ENCODE measurements around the gene ATG9B. TPM values are rescaled to one million over a fixed set of nuclear protein-coding genes. Genes with fewer than 3 reads are reported as not detected.
A peak's percentile ranks its signal among the peaks of the same experiment; 100 is the strongest.

The ATG9B gene
- total and polyA plus RNA-seq, 9 of the 15 experiments (the other 6 are each of a cell fraction or from before 2014, with no cell fraction given) = 0.29 to 8.0 (median 2.1) TPM

DNA sequence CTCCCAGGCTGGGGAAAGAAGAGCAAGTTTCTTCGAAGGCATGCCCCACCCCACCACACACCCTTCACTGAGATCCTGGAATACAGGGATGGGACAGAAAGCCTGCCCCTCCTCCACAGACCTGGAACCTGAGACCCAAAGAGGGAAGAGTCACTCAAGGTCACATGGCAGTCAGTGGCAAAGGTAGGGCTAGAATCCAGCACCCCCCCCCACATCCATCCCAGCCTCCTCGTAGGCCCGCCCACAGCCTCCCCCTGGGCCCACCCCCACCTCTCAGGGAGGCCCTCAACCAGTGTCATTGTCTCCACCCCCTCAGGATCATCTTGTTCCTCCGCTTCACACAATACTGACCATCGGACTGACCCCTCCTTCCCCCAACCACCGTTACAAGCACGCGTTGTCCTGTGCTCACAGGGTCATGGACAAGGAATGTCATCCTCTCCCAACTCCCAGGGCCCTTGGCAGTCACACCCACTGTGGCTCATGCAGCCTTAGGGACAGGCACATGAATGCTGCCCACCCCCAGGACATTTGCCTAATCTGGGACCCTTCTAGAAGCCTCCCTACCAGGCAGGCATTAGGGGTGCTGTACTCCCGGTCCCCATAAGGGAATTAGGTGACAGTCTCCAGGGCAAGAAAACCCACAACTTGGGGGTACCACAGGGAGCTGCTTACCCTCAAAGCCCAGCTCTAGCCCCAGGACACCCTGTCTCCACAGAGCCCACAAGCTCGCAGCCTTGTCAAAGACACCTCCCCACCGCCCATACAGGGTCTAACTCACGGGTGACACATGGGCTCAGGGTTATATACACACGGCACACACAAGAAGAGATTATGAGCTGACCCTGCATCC is 47.5 kb downstream of the ATG9B start (continued):
- TF ChIP-seq SREBF1 (IDR thresholded peaks at IDR 0.05; ENCODE audit: borderline replicate concordance, low read depth, low read length) (no peak), MAFK (IDR thresholded peaks at IDR 0.05; ENCODE audit: low read length) (no peak), ZNF668 (CRISPR knock-in tag; IDR thresholded peaks at IDR 0.05) (no peak), MAZ (CRISPR knock-in tag; conservative IDR thresholded peaks at IDR 0.05 in 1 of 2, IDR thresholded peaks at IDR 0.05 in 1 of 2) (no peak), KLF10 (CRISPR knock-in tag; IDR thresholded peaks at IDR 0.05) (no peak), SMAD2 (IDR thresholded peaks at IDR 0.05; ENCODE audit: low read depth, low read length) (no peak), ZNF232 (CRISPR knock-in tag; IDR thresholded peaks at IDR 0.05) (no peak), NFE2 (IDR thresholded peaks at IDR 0.05; ENCODE audit: low read depth) (no peak), FOXK2 (conservative IDR thresholded peaks at IDR 0.05 in 1 of 2, IDR thresholded peaks at IDR 0.05 in 1 of 2; ENCODE audit: low read depth in 2 of 2) (no peak), FOXM1 (IDR thresholded peaks at IDR 0.05; ENCODE audit: low read depth) (no peak), FOXM1 (CRISPR knock-in tag; IDR thresholded peaks at IDR 0.05; ENCODE audit: low read depth) (no peak), ZNF695 (CRISPR knock-in tag; IDR thresholded peaks at IDR 0.05) (no peak)
- TF ChIP-seq, protein P1, sequence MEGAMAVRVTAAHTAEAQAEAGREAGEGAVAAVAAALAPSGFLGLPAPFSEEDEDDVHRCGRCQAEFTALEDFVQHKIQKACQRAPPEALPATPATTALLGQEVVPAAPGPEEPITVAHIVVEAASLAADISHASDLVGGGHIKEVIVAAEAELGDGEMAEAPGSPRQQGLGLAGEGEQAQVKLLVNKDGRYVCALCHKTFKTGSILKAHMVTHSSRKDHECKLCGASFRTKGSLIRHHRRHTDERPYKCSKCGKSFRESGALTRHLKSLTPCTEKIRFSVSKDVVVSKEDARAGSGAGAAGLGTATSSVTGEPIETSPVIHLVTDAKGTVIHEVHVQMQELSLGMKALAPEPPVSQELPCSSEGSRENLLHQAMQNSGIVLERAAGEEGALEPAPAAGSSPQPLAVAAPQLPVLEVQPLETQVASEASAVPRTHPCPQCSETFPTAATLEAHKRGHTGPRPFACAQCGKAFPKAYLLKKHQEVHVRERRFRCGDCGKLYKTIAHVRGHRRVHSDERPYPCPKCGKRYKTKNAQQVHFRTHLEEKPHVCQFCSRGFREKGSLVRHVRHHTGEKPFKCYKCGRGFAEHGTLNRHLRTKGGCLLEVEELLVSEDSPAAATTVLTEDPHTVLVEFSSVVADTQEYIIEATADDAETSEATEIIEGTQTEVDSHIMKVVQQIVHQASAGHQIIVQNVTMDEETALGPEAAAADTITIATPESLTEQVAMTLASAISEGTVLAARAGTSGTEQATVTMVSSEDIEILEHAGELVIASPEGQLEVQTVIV (CRISPR knock-in tag; IDR thresholded peaks at IDR 0.05; ENCODE audit: borderline replicate concordance) = no peak
- TF ChIP-seq, protein P2, sequence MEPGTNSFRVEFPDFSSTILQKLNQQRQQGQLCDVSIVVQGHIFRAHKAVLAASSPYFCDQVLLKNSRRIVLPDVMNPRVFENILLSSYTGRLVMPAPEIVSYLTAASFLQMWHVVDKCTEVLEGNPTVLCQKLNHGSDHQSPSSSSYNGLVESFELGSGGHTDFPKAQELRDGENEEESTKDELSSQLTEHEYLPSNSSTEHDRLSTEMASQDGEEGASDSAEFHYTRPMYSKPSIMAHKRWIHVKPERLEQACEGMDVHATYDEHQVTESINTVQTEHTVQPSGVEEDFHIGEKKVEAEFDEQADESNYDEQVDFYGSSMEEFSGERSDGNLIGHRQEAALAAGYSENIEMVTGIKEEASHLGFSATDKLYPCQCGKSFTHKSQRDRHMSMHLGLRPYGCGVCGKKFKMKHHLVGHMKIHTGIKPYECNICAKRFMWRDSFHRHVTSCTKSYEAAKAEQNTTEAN (CRISPR knock-in tag; IDR thresholded peaks at IDR 0.05) = no peak; the same call in 1 of the 2 replicates
- TF ChIP-seq, protein P3, sequence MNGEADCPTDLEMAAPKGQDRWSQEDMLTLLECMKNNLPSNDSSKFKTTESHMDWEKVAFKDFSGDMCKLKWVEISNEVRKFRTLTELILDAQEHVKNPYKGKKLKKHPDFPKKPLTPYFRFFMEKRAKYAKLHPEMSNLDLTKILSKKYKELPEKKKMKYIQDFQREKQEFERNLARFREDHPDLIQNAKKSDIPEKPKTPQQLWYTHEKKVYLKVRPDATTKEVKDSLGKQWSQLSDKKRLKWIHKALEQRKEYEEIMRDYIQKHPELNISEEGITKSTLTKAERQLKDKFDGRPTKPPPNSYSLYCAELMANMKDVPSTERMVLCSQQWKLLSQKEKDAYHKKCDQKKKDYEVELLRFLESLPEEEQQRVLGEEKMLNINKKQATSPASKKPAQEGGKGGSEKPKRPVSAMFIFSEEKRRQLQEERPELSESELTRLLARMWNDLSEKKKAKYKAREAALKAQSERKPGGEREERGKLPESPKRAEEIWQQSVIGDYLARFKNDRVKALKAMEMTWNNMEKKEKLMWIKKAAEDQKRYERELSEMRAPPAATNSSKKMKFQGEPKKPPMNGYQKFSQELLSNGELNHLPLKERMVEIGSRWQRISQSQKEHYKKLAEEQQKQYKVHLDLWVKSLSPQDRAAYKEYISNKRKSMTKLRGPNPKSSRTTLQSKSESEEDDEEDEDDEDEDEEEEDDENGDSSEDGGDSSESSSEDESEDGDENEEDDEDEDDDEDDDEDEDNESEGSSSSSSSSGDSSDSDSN (IDR thresholded peaks at IDR 0.05; ENCODE audit: borderline replicate concordance in 1 of 2, low read depth in 2 of 2, low read length in 2 of 2) = 0 out of 4 replicates have a peak, but pooled peaks of 1 of the 2 experiments have one; percentile 33
- TF ChIP-seq, protein P4, sequence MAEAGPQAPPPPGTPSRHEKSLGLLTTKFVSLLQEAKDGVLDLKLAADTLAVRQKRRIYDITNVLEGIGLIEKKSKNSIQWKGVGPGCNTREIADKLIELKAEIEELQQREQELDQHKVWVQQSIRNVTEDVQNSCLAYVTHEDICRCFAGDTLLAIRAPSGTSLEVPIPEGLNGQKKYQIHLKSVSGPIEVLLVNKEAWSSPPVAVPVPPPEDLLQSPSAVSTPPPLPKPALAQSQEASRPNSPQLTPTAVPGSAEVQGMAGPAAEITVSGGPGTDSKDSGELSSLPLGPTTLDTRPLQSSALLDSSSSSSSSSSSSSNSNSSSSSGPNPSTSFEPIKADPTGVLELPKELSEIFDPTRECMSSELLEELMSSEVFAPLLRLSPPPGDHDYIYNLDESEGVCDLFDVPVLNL (CRISPR knock-in tag; IDR thresholded peaks at IDR 0.05; ENCODE audit: low read depth) = no peak
